ENCODE measurements around the gene IQGAP2.

IQGAP2 gene

DNA sequence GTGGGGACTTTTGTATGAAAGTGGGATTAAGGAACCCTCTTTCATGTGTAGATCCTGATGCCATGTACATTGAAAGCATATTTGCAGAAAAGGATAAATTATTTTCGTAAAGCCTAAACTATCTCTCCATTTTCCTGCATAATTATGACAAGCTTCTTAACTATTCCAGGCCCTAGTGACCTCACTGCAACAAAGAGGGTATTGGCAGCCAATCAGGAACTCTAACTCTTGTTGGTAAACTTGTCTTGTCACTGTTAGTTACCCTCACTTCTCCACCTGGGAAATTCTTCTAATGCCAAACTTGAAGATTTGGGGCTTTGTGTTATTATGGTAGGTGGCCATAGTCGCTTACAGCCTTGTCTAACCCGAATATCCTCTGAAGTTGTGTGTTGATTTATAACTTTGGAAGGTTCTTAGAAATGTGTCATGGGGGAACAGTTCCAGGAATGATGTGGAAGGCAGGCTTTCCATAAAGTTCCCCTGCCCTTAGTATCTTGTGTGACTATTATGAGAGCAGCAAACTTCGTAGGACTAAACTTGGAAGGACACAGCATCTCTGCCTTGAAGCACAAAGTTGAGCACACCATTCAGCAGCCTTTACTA is 52.5 kb downstream of the IQGAP2 start:
- no peak for TF ChIP-seq RAD21 (IDR thresholded peaks at IDR 0.05; ENCODE audit: low read depth)

DNA sequence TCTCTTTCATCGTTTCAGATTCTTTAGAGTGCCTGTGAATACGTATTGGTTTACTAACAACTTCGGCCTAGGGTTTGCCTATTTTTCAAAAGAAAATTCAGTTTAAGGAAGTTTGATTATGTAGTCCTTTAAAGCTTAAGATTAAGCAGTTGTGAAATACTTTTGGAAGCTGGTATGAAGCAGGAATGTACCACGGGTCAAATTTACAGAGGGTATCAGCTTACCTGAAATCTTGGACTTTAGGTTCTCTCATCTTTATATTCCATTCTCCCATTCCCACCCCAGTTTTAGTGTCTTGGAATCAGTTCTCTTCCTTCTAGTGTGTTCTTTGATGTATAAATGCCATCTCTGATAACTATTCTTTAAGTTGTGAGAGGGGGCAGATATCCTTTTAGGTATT is 53.2 kb downstream of the IQGAP2 start:
- no peak for TF ChIP-seq TCF12 (IDR thresholded peaks at IDR 0.05; ENCODE audit: low read depth)
- no peak for TF ChIP-seq EP300 (IDR thresholded peaks at IDR 0.05; ENCODE audit: borderline replicate concordance)
- no peak for TF ChIP-seq EGR1 (IDR thresholded peaks at IDR 0.05)
- TF ChIP-seq, protein P1, sequence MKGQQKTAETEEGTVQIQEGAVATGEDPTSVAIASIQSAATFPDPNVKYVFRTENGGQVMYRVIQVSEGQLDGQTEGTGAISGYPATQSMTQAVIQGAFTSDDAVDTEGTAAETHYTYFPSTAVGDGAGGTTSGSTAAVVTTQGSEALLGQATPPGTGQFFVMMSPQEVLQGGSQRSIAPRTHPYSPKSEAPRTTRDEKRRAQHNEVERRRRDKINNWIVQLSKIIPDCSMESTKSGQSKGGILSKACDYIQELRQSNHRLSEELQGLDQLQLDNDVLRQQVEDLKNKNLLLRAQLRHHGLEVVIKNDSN (IDR thresholded peaks at IDR 0.05): no peak
- TF ChIP-seq, protein P2, sequence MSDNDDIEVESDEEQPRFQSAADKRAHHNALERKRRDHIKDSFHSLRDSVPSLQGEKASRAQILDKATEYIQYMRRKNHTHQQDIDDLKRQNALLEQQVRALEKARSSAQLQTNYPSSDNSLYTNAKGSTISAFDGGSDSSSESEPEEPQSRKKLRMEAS (IDR thresholded peaks at IDR 0.05): no peak
- TF ChIP-seq, protein P3, sequence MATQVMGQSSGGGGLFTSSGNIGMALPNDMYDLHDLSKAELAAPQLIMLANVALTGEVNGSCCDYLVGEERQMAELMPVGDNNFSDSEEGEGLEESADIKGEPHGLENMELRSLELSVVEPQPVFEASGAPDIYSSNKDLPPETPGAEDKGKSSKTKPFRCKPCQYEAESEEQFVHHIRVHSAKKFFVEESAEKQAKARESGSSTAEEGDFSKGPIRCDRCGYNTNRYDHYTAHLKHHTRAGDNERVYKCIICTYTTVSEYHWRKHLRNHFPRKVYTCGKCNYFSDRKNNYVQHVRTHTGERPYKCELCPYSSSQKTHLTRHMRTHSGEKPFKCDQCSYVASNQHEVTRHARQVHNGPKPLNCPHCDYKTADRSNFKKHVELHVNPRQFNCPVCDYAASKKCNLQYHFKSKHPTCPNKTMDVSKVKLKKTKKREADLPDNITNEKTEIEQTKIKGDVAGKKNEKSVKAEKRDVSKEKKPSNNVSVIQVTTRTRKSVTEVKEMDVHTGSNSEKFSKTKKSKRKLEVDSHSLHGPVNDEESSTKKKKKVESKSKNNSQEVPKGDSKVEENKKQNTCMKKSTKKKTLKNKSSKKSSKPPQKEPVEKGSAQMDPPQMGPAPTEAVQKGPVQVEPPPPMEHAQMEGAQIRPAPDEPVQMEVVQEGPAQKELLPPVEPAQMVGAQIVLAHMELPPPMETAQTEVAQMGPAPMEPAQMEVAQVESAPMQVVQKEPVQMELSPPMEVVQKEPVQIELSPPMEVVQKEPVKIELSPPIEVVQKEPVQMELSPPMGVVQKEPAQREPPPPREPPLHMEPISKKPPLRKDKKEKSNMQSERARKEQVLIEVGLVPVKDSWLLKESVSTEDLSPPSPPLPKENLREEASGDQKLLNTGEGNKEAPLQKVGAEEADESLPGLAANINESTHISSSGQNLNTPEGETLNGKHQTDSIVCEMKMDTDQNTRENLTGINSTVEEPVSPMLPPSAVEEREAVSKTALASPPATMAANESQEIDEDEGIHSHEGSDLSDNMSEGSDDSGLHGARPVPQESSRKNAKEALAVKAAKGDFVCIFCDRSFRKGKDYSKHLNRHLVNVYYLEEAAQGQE (IDR thresholded peaks at IDR 0.05; ENCODE audit: low read depth): no peak
- no peak for TF ChIP-seq FOXM1 (IDR thresholded peaks at IDR 0.05; ENCODE audit: borderline replicate concordance, low read depth)
- TF ChIP-seq TEAD4 (IDR thresholded peaks at IDR 0.05): no peak
- no peak for TF ChIP-seq YY1 (IDR thresholded peaks at IDR 0.05; ENCODE audit: low read depth)
- no peak for TF ChIP-seq TAF1 (IDR thresholded peaks at IDR 0.05; ENCODE audit: low read depth)
- no peak for TF ChIP-seq RAD21 (IDR thresholded peaks at IDR 0.05; ENCODE audit: low read depth)
- TF ChIP-seq ZBTB7A (IDR thresholded peaks at IDR 0.05; ENCODE audit: low read depth): no peak
- no peak for TF ChIP-seq CREB1 (IDR thresholded peaks at IDR 0.05; ENCODE audit: low read depth)
- TF ChIP-seq CEBPB (IDR thresholded peaks at IDR 0.05): no peak
- TF ChIP-seq NFIC (IDR thresholded peaks at IDR 0.05): no peak

DNA sequence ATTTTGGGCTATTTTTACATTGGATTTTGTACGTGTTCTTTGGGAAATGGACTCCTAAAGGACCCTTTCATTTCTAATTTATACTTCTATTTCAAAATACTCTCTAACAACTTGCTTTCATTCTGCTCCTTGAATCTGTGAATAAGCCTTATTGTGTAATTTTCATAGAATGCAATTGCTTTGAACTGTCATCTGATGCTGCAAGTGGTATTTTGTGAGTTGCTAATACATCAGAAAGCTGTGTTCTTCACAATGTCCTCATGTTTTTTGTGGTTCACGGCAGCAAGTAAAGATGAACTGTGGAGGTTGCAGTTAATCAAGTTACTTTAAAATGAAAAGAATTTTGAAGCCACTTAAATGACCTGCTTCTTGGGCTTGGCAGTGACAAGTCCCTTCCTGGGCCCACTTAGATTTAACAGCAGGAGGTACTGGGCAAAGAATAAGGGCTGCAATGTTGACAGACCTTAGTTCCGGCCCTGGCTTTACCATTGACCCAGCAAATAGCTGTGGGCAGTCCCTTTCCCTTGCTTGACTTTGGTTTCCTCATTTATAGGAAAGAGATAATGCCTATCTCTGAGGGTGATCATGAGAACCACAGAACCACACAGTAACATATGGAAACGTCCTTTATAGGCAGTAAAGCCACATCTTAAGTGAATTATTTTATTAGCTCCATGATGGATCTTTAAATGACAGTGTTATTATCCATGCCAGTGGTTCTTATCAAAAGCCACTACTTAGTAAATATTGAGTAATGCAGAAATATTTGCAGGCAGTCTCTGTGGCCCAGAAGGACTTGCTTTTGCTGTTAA is 54.8 kb downstream of the IQGAP2 start:
- TF ChIP-seq EP300 (IDR thresholded peaks at IDR 0.05; ENCODE audit: borderline replicate concordance) (peak; percentile 54; the same call in 1 of the 2 replicates), TCF12 (IDR thresholded peaks at IDR 0.05; ENCODE audit: low read depth) (peak; percentile 55), TEAD4 (IDR thresholded peaks at IDR 0.05) (0 out of 2 replicates have a peak, but pooled peaks have one; percentile 27), RAD21 (IDR thresholded peaks at IDR 0.05; ENCODE audit: low read depth) (no peak)

DNA sequence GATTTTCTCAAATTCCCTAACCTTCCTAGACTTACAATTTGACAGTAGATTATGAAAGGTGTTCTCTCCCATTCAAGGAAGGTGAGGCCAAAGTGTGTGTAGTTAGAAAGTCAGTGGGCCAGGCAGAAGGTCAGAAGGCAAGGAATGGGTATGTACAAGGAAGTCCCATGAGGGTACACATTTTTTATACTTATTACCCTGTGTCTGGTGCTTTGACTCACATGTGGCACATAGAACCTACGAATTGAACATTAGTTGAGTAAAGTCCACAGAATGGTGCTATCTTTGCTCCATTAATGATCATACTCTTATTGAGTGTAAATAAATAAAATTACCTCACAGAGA is 55.4 kb downstream of the IQGAP2 start:
- TF ChIP-seq TCF12 (IDR thresholded peaks at IDR 0.05; ENCODE audit: low read depth) (no peak), FOXM1 (IDR thresholded peaks at IDR 0.05; ENCODE audit: borderline replicate concordance, low read depth) (no peak)
- TF ChIP-seq, protein P3 (IDR thresholded peaks at IDR 0.05; ENCODE audit: low read depth): no peak

DNA sequence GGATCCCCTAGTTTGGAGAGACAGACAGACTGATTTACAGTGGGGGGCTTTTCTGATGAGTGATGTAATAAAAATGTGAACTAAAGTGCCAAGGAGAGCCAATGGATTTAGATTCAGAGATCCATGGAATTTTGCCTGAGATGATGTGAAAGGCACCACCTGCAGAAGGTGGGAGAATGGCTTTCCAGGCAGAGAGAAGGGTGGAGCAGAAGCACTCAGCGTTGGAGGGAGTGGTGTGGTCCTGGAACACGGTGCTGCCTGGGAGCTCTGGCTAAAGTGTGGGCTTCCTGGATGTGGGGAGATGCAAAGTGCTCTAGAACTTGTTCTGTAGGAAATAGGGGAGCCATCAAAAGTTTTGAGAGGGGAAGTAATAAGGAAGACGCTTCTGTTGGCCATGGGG is 57.0 kb downstream of the IQGAP2 start:
- no peak for TF ChIP-seq EGR1 (IDR thresholded peaks at IDR 0.05)
- TF ChIP-seq TAF1 (IDR thresholded peaks at IDR 0.05; ENCODE audit: low read depth): no peak
- TF ChIP-seq RAD21 (IDR thresholded peaks at IDR 0.05; ENCODE audit: low read depth): no peak
- TF ChIP-seq, protein P2 (IDR thresholded peaks at IDR 0.05): no peak
- TF ChIP-seq, protein P1 (IDR thresholded peaks at IDR 0.05): no peak
- TF ChIP-seq, protein P3 (IDR thresholded peaks at IDR 0.05; ENCODE audit: low read depth): no peak
- TF ChIP-seq CREB1 (IDR thresholded peaks at IDR 0.05; ENCODE audit: low read depth): no peak
- no peak for TF ChIP-seq TCF12 (IDR thresholded peaks at IDR 0.05; ENCODE audit: low read depth)
- no peak for TF ChIP-seq YY1 (IDR thresholded peaks at IDR 0.05; ENCODE audit: low read depth)
- TF ChIP-seq EP300 (IDR thresholded peaks at IDR 0.05; ENCODE audit: borderline replicate concordance): no peak
- no peak for TF ChIP-seq NFIC (IDR thresholded peaks at IDR 0.05)
- TF ChIP-seq TEAD4 (IDR thresholded peaks at IDR 0.05): no peak
- TF ChIP-seq ZBTB7A (IDR thresholded peaks at IDR 0.05; ENCODE audit: low read depth): no peak
- no peak for TF ChIP-seq CEBPB (IDR thresholded peaks at IDR 0.05)
- no peak for TF ChIP-seq FOXM1 (IDR thresholded peaks at IDR 0.05; ENCODE audit: borderline replicate concordance, low read depth)
